ENCODE results near the gene TRIO. TPM values are rescaled to one million over a fixed set of nuclear protein-coding genes. Genes with fewer than 3 reads are reported as not detected.

Gene TRIO
- total RNA-seq, 1 experiment from 2014 or later, result 99.8 TPM

DNA sequence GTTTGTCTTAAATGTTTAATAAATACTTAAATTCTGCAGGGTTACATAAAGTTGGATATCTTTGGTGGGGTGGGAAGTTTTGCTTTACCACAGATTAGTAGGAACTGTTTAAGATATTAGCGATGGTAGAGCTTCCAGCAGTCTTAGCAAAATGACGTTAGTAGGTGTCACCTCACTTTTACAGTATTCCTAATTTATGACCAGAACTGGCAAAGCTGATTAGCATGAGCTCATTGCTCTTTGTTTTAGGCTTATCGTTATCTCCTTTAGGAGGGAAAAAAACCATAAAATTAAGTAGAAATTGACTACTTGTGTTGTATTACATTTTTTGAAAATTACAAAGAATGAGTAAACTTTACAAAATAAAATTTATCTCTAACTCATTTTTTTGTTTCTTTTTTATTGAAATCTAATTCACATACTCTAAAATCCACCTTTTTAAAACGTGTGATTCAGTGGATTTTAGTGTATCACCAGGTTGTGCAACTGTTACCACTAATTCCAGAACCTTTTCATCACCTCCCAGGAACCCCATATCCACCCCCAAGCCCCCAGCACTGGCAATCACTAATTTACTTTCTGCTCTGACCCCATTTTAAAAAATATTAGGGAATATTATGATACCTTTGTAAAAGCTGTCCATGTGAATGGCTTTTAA lies 129.5 kb downstream of the TRIO start:
- ChIA-PET POLR2A (ENCODE audit: low non-redundant PET) (no interaction called here), CTCF (no interaction called here)
- H3K27me3 ChIP-seq (replicated peaks; ENCODE audit: insufficient read depth, low read depth, low read length, poor library complexity), result no peaks in the 10 kb centered on the region
- DNase-seq (ENCODE audit: low spot score), result no peak
- no peak overlapping the region for H3K4me3 ChIP-seq (ENCODE audit: low read depth, low read length, poor library complexity, severe bottlenecking)
- no peaks in the 10 kb centered on the region for H3K9me3 ChIP-seq (ENCODE audit: low read depth, low read length, poor library complexity, severe bottlenecking)
- H3K36me3 ChIP-seq (ENCODE audit: insufficient read depth, low read length, poor library complexity, severe bottlenecking), result no peaks in the 10 kb centered on the region
- intact Hi-C loops (cut with micrococcal nuclease; ENCODE audit: unreplicated experiment), result loop anchor here (5.0 to 10.0 kb wide), 2 partner anchors 285 to 372 kb away; no protein-coding TSS in a partner anchor
- TF ChIP-seq EZH2 (IDR thresholded peaks at IDR 0.05; ENCODE audit: borderline replicate concordance, low read depth, low read length, poor library complexity, severe bottlenecking) (no peak), CTCF (conservative IDR thresholded peaks at IDR 0.05; ENCODE audit: low read depth, low read length) (no peak)
- H3K4me1 ChIP-seq (ENCODE audit: insufficient read depth, low read length, poor library complexity, severe bottlenecking), result peaks cover 55% of the 10 kb centered on the region
- no peak overlapping the region for H3K27ac ChIP-seq (ENCODE audit: low read depth, low read length, poor library complexity, severe bottlenecking)
- no TSS peak for BruUV-seq (replicated peaks)

DNA sequence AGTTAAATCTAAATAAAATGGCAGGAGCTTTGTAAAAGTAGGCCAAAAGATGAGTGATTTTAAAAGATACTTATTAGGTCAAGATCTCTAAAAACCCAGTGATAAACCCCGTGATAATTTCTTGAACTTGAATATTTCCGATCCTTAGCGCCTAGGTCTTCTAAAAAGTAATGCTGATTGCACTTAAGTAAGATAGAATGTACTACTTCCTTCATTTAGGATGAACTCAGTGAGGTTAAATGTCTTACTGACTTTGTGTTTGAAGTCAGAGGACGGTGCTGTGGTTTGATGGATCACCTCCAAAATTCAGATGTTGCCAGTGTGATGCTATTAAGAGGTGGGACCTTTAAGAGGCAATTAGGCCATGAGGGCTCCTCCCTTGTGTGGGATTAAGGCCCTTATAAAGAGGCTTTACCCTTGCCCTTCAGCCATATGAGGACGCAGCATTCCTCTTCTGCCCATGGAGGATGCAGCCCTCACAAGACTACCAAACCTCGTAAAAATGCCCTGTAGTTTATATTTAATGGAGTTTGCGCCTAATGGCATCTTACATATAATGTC lies 130.1 kb downstream of the TRIO start:
- CTCF ChIA-PET, result no interaction called here
- TF ChIP-seq CTCF (conservative IDR thresholded peaks at IDR 0.05; ENCODE audit: low read depth, low read length) (no peak), EZH2 (IDR thresholded peaks at IDR 0.05; ENCODE audit: borderline replicate concordance, low read depth, low read length, poor library complexity, severe bottlenecking) (no peak)
- no TSS peak for BruUV-seq (replicated peaks)
- Histone ChIP-seq H3K36me3 (ENCODE audit: insufficient read depth, low read length, poor library complexity, severe bottlenecking) (no peaks in the 10 kb centered on the region), H3K27me3 (replicated peaks; ENCODE audit: insufficient read depth, low read depth, low read length, poor library complexity) (no peaks in the 10 kb centered on the region), H3K4me3 (ENCODE audit: low read depth, low read length, poor library complexity, severe bottlenecking) (no peak overlapping the region), H3K9me3 (ENCODE audit: low read depth, low read length, poor library complexity, severe bottlenecking) (no peaks in the 10 kb centered on the region), H3K27ac (ENCODE audit: low read depth, low read length, poor library complexity, severe bottlenecking) (no peak overlapping the region), H3K4me1 (ENCODE audit: insufficient read depth, low read length, poor library complexity, severe bottlenecking) (peaks cover 54% of the 10 kb centered on the region)
- intact Hi-C loops (cut with micrococcal nuclease; ENCODE audit: unreplicated experiment), result loop anchor here (5.0 to 10.0 kb wide), 2 partner anchors 286 to 372 kb away; no protein-coding TSS in a partner anchor
- POLR2A ChIA-PET (ENCODE audit: low non-redundant PET), result no interaction called here
- DNase-seq (ENCODE audit: low spot score), result no peak

- TF ChIP-seq EZH2 (IDR thresholded peaks at IDR 0.05; ENCODE audit: borderline replicate concordance, low read depth, low read length, poor library complexity, severe bottlenecking) (no peak), CTCF (conservative IDR thresholded peaks at IDR 0.05; ENCODE audit: low read depth, low read length) (no peak)
- Histone ChIP-seq H3K4me3 (ENCODE audit: low read depth, low read length, poor library complexity, severe bottlenecking) (no peak overlapping the region), H3K9me3 (ENCODE audit: low read depth, low read length, poor library complexity, severe bottlenecking) (no peaks in the 10 kb centered on the region), H3K27ac (ENCODE audit: low read depth, low read length, poor library complexity, severe bottlenecking) (no peak overlapping the region), H3K36me3 (ENCODE audit: insufficient read depth, low read length, poor library complexity, severe bottlenecking) (no peaks in the 10 kb centered on the region), H3K27me3 (replicated peaks; ENCODE audit: insufficient read depth, low read depth, low read length, poor library complexity) (no peaks in the 10 kb centered on the region), H3K4me1 (ENCODE audit: insufficient read depth, low read length, poor library complexity, severe bottlenecking) (peaks cover 29% of the 10 kb centered on the region)
- no peak for DNase-seq (ENCODE audit: low spot score)
- no TSS peak for BruUV-seq (replicated peaks)
- CTCF ChIA-PET, result no interaction called here
- intact Hi-C loops (cut with micrococcal nuclease; ENCODE audit: unreplicated experiment), result loop anchor here (10.0 kb wide), 1 partner anchor 368 kb away; no protein-coding TSS in a partner anchor
- POLR2A ChIA-PET (ENCODE audit: low non-redundant PET), result no interaction called here
These were observed 133.2 kb downstream of the TRIO start for GRCh38 chr5:14276380-14276779.

Measured in A673 (cell line).